Measurements from ENCODE around the gene YEATS4.

YEATS4 gene

DNA sequence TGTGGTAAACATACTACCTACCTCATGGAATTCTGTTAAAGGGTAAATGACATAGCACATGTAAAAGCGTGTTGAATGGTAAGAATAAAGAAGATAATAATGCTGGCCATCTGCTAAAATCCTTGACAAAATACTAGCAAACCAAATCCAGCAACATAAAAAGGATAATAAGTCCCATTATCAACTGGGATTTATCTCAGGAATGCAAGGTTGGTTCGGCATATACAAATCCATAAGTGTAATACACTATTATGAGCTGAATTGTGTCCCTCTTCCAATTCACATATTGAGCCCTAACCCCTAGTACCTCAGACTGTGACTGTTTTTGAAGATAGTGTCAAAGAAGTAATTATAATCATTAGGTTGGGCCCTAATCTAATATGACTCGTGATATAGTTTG lies 37.4 kb downstream of the YEATS4 start:
- no peak for DNase-seq

- no peak for DNase-seq
Observed at GRCh38 chr12:69397978-69398377, 38.4 kb downstream of the YEATS4 start.

- no peak for DNase-seq
Observed at GRCh38 chr12:69401940-69402339, 42.4 kb downstream of the YEATS4 start.

- DNase-seq, result no peak
Observed at GRCh38 chr12:69404851-69405565, 45.5 kb downstream of the YEATS4 start.

DNA sequence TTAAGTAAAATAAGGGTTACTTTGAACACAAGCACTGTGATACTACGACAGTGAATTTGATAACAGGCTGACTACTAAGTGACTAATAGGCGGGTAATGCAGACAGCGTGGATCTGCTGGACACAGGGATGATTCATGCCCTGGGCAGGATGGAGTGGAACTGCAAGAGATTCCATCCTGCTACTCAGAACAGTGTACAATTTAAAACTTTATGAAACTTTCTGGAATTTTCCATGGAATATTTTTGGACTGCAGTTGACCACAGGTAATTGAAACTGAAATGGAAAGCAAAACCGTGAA lies 46.0 kb downstream of the YEATS4 start:
- DNase-seq, result no peak

DNA sequence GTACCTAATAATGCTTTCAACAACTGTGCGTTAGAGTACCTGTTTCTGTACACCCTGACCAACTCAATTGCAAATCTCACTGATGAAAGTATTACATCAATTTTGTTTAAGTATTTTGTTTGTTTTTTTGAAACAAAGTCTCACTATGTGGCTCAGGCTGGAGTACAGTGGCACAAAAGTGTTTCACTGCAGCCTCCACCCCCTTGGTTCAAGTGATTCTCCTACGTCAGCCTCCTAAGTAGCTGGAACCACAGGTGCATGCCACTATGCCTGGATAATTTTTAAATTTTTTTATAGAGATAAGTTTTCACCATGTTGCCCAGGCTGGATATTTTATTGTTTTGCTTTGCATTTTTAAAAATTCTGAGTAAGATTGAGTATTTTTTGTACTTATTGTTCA lies 46.7 kb downstream of the YEATS4 start:
- no peak for DNase-seq

DNA sequence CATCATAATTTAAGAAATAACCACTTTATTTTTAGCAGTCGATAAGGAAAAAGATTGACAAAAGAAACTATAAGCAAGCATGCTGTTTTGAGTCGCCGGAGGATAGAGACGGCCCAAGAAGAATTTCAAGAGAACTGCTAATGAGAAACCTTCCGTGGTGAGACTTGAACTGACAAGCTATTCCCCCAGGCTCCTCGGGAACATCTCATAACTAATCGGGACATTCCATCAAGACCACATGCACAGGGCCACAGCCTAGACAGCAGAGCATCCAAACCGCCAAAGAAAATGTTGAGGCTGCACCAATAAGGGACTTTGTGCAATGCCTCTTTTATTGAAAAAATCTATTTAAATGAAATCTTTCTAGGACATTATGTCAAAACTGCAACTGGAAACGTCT lies 51.0 kb downstream of the YEATS4 start:
- DNase-seq, result no peak

GRCh38 chr12:69412655-69413054 lies 53.1 kb downstream of the YEATS4 start:
- DNase-seq, result no peak

DNA sequence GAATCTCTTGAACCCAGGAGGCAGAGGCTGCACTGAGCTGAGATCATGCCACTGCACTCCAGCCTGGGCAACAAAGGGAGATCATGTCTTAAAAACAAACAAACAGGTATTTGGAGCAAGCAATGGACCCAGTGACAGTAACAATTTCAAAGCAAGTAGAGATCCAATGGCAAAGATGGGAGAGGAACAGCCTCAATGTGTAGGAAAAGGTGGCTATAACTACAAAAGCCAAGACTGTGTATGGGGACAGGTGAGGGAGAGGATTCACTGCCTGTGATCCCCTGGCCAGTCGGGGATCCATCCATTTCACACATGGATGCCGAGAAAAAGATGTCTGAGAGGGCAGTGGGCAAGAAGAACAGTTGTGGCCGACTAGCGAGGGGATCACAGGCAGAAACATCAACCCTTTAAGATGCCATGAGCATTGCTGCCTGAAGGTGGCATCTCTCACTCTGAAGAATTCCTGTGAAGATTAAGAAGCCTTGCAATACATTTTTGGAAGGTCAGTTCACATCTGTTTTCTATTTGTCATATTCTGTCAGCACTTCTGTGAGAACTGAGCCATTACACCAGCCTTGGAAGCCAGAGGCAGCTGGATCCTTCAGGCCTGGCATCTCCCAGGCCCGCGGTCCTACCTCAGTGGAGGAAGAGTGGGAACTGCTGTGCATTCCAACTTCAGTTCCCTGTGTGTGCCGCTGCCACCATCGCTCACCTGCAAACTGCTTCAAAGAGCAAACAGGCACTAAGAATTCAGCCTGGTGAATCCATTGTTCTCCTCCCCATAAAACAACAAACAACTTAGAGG lies 56.1 kb downstream of the YEATS4 start:
- no peak for DNase-seq

DNA sequence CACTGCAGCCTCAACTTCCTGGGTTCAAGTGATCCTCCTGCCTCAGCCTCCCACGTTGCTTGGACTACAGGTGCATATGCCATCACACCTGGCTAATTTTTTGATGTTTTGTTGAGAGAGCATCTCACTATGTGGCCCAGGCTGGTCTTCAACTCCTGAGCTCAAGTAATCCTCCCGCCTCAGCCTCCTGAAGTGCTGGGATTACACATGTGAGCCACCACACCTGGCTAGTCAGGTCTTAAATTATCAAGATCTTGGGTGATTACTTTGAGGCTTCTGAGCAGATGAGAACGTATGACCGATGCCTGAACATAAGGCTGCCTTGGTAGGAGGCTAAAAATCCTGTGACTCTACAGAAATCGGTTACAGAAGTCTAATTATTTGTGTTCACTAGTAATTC lies 57.7 kb downstream of the YEATS4 start:
- no peak for DNase-seq

- DNase-seq, result no peak
Observed at GRCh38 chr12:69417741-69418167, 58.2 kb downstream of the YEATS4 start.

GRCh38 chr12:69419701-69420100 lies 60.2 kb downstream of the YEATS4 start:
- no peak for DNase-seq

- DNase-seq, result no peak
Observed at GRCh38 chr12:69421548-69421947, 62.0 kb downstream of the YEATS4 start.

- DNase-seq, result no peak
Observed at GRCh38 chr12:69423037-69423905, 63.7 kb downstream of the YEATS4 start.

- no peak for DNase-seq
Observed at GRCh38 chr12:69425417-69425816, 65.9 kb downstream of the YEATS4 start.

- no peak for DNase-seq
Observed at GRCh38 chr12:69428351-69429073, 69.0 kb downstream of the YEATS4 start.

GRCh38 chr12:69430942-69431590 lies 71.5 kb downstream of the YEATS4 start:
- DNase-seq, result no peak

DNA sequence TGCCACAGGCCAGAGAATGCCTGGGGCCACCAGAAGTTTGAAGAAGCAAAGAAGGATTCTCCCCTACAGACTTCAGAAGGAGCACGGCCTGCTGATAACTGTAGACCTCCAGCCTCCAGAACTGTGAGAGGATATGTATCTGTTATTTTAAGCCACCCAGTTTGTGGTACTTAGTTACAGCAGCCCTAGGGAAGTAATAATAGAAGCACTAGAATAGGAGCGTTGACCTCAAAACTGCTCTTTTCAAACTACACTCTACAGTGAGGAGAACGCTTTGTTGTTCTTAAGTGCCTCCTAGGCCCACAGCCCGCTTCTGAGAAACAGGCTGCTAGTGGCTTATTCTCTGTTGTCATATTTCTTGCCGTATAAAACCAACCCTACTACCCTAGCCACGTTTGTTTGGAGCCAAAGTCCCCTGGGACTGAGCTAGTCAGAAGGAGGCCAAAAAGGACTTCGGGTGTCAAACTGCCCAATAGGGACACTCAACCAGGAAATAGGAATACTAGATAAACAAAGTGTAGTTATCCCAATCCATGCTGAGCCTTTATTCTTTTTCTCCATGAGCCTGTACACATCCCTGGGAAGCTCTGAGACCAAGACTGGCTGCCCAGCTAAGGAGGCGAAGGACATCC lies 72.2 kb downstream of the YEATS4 start:
- no peak for DNase-seq

DNA sequence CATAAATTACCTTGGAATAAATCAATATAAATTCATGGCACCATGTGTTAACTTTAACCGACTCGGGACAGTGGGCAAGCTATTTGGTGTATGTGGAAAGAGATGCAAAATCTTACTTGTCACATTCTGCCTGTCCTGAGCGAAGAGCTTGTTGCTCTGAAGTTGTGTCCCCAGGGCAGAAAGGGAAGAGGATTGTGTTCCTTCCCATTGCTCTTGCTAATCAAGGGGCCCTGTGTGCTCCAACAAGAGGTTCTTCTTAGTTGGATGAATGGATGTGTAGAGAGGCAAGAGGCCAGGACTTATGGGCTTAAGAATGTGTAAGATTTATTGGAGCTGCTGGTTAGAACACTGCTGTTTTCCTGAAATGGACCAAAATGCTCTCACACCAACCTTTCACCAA lies 74.1 kb downstream of the YEATS4 start:
- DNase-seq, result no peak

DNA sequence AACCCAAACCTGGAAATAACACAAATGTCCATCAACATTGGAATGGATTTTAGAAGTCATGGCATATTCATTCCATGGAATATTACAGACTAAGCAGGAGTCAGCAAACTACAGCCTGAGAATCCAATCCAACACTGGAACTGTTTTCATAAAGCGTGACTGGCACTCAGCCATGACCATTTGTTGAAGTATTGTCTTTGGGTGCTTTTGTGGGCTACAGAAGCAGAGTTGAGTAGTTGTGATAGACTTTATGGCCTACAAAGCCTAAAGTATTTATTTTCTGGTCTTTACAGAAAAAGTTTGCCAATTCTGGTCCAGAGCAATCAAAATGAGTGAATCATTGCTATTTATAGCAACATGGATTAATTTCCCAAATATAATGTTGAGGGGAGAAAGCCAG lies 76.1 kb downstream of the YEATS4 start:
- no peak for DNase-seq

- DNase-seq, result no peak
Observed at GRCh38 chr12:69437073-69437472, 77.5 kb downstream of the YEATS4 start.

DNA sequence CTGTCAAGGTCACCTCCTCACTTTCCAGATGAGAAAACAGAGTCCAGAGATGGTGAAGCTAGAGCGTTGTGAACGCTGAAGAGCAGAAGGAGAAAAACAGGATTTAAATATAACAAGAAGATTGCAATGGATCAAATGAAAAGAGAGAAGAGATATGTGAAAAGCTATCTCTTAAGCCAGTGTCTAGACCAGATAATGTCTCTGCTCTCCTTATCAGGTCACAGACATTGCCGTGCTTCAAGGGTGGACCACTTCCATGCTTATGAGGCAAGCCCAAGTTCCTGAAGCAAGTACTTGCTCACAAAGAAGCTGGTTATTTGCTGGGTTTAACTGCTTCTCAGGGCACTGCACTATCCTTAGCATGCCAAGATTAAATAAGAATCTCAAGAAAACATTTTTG lies 79.0 kb downstream of the YEATS4 start:
- DNase-seq, result no peak
